GM12892 (cell line): ENCODE results near the gene PIK3AP1.

ENCODE experiments used
- POLR2A ChIP-seq: IDR thresholded peaks from 2 replicates; pipeline ENCODE4 v1.6.1; 2011; ENCODE audit warnings: low read depth, low read length, control low read depth
- POLR2AphosphoS5 ChIP-seq: IDR thresholded peaks from 2 replicates; pipeline ENCODE4 v1.6.1; 2011; ENCODE audit warnings: low read depth, low read length, control low read depth
- TAF1 ChIP-seq: IDR thresholded peaks from 2 replicates; pipeline ENCODE4 v1.6.1; 2011; ENCODE audit warnings: low read depth, mild to moderate bottlenecking, control low read depth, low read length, borderline replicate concordance

GRCh38 chr10:96570511-96570910 lies 149.8 kb downstream of the PIK3AP1 start:
- no peak for TF ChIP-seq POLR2AphosphoS5
- TF ChIP-seq POLR2A = no peak
- no peak for TF ChIP-seq TAF1
